HG03108 (cell line): Measurements from ENCODE around the gene ADAR.

ENCODE experiments used
- ATAC-seq: cut with Tn5 transposase; IDR thresholded peaks from one replicate; pipeline ENCODE4 v1.9.1; 2021; ENCODE audit warnings: moderate library complexity; ENCODE audit not compliant: unreplicated experiment

Gene ADAR

GRCh38 chr1:154616659-154617345, 8.8 kb upstream of the ADAR start:
- no peak for ATAC-seq

GRCh38 chr1:154615411-154615810, 7.4 kb upstream of the ADAR start:
- ATAC-seq, result no peak

- no peak for ATAC-seq
Measured at GRCh38 chr1:154614901-154615300, 6.9 kb upstream of the ADAR start.

- ATAC-seq, result no peak
Measured at GRCh38 chr1:154614247-154614646, 6.3 kb upstream of the ADAR start.

GRCh38 chr1:154611150-154611862, 3.3 kb upstream of the ADAR start:
- ATAC-seq, result no peak

GRCh38 chr1:154609398-154610380, 1.7 kb upstream of the ADAR start:
- no peak for ATAC-seq

GRCh38 chr1:154608397-154609270, 648 bp upstream of the ADAR start:
- ATAC-seq, result no peak

- no peak for ATAC-seq
Measured at GRCh38 chr1:154607106-154607608, 829 bp downstream of the ADAR start.

- ATAC-seq, result no peak
Measured at GRCh38 chr1:154605534-154605933, 2.5 kb downstream of the ADAR start.

GRCh38 chr1:154603317-154603716, 4.7 kb downstream of the ADAR start:
- no peak for ATAC-seq

GRCh38 chr1:154599658-154600057, 8.3 kb downstream of the ADAR start:
- ATAC-seq, result no peak

GRCh38 chr1:154598871-154599635, 8.9 kb downstream of the ADAR start:
- ATAC-seq, result no peak

- no peak for ATAC-seq
Measured at GRCh38 chr1:154595621-154596020, 12.4 kb downstream of the ADAR start.

GRCh38 chr1:154594811-154595210, 13.2 kb downstream of the ADAR start:
- ATAC-seq, result no peak

GRCh38 chr1:154593390-154593789, 14.6 kb downstream of the ADAR start:
- no peak for ATAC-seq

- no peak for ATAC-seq
Measured at GRCh38 chr1:154591206-154591605, 16.8 kb downstream of the ADAR start.

GRCh38 chr1:154590756-154591155, 17.2 kb downstream of the ADAR start:
- ATAC-seq, result no peak

GRCh38 chr1:154589780-154590179, 18.2 kb downstream of the ADAR start:
- no peak for ATAC-seq

- no peak for ATAC-seq
Measured at GRCh38 chr1:154586641-154587040, 21.3 kb downstream of the ADAR start.

- no peak for ATAC-seq
Measured at GRCh38 chr1:154586231-154586630, 21.8 kb downstream of the ADAR start.
